Measurements from ENCODE around the gene IGF2BP3.

GRCh38 chr7:23458044-23458443, 12.2 kb downstream of the IGF2BP3 start:
- TF ChIP-seq CTCF (IDR thresholded peaks at IDR 0.05) (no peak), POLR2A (IDR thresholded peaks at IDR 0.05) (no peak)
